Cardiac fibroblast (primary cell): ENCODE measurements around the gene RNU6-1.

Source experiments
- DNase-seq, 2 donors: peaks; one replicate each; pipeline versions ENCODE4 v3.0.0 to v3.0.0-alpha.2; 2010; ENCODE audit warnings: low read depth in 2 of 2
- H3K4me3 ChIP-seq, 2 donors: replicated peaks in 1 of 2; 1 replicate in 1 of 2; 2 replicates in 1 of 2; pipeline ENCODE4 v1.5.1; 2011; ENCODE audit warnings: low read depth in 2 of 2, low read length in 2 of 2, mild to moderate bottlenecking in 2 of 2, moderate library complexity in 1 of 2
- TF ChIP-seq, protein P1 (sequence below): IDR thresholded peaks from one replicate; pipeline ENCODE4 v1.5.1; 2011; ENCODE audit warnings: low read depth, mild to moderate bottlenecking, low read length, inconsistent platforms

RNU6-1 gene

DNA sequence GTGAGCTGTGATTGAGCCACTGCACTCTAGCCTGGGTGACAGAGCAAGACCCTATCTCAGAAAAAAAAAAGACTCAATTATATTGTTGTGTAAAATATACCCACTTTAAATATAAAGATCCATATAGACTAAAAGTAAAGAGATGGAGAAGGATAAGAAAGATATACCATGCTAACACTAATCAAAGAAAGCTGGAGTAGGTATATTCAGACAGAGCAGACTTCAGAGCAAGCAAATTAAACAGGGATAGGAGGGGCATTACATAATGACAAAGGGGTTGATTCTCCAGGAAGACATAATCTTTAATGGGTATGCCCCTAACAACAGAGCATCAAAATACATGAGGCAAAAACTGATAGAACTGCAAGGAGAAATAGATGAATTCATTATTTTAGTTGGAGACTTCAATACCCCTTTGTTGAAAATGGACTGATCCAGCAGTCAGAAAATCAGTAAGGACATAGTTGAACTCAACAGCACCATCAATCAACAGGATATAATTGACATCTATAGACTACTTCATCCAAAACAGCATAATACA is 31.1 kb upstream of the RNU6-1 start:
- TF ChIP-seq, protein P1, sequence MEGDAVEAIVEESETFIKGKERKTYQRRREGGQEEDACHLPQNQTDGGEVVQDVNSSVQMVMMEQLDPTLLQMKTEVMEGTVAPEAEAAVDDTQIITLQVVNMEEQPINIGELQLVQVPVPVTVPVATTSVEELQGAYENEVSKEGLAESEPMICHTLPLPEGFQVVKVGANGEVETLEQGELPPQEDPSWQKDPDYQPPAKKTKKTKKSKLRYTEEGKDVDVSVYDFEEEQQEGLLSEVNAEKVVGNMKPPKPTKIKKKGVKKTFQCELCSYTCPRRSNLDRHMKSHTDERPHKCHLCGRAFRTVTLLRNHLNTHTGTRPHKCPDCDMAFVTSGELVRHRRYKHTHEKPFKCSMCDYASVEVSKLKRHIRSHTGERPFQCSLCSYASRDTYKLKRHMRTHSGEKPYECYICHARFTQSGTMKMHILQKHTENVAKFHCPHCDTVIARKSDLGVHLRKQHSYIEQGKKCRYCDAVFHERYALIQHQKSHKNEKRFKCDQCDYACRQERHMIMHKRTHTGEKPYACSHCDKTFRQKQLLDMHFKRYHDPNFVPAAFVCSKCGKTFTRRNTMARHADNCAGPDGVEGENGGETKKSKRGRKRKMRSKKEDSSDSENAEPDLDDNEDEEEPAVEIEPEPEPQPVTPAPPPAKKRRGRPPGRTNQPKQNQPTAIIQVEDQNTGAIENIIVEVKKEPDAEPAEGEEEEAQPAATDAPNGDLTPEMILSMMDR, result no peak
- H3K4me3 ChIP-seq, result no peak overlapping the region
- DNase-seq, result no peak

DNA sequence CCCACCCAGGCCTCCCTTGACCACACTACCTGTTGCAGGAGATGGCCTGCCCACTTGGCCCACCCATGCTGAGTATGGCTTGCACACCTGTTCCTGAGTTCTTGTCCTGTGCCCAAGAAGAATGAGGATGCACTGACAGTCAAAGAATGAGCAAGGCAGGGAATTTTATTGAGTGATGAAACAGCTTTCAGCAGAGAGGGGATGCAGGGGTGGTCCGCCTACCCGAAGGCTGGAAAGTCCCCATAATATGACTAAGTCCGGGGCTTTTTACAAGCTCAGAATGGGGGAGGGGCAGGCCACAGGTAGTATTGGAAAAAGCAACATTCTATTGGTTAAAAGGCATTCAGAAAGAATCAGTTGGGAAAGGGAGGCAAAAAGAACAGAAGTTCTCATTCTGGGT is 29.9 kb upstream of the RNU6-1 start:
- TF ChIP-seq, protein P1, result no peak
- no peak overlapping the region for H3K4me3 ChIP-seq
- no peak for DNase-seq

DNA sequence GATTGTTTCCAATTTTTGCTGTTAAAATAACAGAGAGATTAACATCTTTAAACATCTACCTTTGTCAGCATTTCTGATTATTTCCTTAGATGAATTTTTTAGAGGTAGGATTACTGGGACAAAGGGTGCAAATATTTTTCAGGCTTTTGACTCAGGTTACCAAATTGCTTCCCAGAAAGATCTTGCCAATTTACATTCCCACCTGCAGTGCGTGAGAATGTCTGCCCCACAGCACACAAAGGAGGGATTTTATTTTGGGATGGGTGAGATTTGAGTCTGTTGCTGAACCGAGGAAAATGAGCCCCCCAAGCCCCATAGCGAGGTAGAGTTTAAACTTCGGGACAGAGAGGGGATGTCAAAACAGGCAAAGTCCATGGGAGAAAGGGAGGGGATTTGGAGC is 25.9 kb upstream of the RNU6-1 start:
- no peak for DNase-seq
- no peak overlapping the region for H3K4me3 ChIP-seq
- TF ChIP-seq, protein P1, result no peak

DNA sequence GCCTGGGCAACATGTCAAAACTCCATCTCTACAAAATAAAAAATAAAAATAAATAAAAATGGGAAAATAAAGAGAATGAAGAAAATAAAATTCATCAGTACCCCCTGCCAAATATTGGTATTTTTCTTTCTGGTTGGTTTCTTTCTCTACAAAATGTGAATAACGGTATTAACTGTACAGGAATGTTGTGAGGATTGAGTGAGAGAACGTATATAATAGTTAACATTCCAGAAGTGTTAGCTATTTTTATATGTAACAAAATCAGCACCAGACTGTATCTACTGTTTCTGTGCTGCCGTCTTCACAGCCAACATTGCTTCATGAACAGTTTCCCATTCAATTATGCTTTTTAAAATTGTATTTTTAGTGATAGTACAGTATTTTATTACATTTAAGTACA is 25.5 kb upstream of the RNU6-1 start:
- TF ChIP-seq, protein P1, result no peak
- no peak overlapping the region for H3K4me3 ChIP-seq
- DNase-seq, result peak in 1 of 2 donors; percentile 49

DNA sequence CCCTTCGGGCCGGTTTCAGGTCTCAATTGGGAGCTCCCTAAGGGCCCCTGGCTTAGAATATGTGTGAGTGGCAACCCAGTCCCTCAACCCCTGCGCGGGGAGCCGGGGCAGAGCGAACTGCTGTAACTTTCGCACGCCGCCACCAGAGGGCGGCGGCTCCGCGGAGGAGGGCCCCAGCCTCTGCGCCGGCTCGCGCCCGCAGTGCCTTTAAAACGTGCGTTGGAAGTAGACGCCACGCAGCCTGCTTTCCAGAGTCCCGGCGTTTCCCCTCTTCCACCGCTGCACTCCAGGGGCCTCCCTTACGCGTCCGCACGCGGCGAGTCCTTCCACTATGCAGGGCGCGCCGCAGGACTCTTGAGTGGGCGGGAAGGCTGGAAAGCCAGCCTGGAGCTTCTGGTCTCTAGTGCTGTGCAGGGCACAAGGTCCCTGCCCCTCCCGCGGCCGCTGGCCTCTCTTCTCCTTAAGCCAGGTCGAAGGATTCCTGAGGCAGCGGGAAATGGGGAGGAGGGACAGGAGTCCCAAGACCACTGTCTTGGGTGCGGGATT is 23.7 kb upstream of the RNU6-1 start:
- H3K4me3 ChIP-seq, result peak overlapping the region; percentile 42 to 53
- TF ChIP-seq, protein P1, result peak; percentile 72
- peak; percentile 72 to 87 for DNase-seq

DNA sequence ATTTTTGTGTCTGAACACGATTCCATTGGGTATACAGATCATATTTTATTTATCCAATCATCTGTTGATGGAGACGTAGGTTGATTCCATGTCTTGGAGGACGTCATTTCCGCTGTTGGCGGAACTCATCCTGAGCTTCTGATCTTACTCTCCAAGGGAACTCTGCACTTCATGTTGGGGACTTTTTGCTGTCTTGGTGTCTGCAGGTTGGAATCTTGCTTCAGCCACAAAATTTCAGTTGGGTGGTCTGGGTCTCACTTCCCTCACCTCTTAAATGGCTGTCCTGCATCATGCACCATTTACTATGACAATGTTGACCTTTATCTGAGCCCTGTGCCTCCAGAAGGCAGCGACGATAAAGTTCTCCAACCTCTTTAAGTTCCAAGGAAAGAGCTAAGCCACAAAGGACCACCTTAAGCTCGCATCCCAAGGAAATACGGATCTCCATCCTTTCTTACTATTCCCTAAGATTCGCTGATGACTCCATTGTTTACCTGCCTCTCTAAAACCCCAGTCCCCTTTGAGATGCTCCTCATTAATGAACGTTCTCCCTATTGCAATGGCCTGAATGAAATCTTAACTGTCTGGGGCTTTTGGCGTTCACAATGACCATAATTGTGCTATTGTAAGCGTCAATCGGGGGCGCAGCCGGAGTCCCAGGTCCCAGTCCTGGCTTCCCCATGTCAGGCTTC is 23.1 kb upstream of the RNU6-1 start:
- TF ChIP-seq, protein P1, result no peak
- peak overlapping the region in 1 of 2 donors; percentile 53 for H3K4me3 ChIP-seq
- no peak for DNase-seq
